Right cardiac atrium (tissue), 5 donors: ENCODE data around the gene NKIRAS2. TPM values are rescaled to one million over a fixed set of nuclear protein-coding genes. Genes with fewer than 3 reads are reported as not detected.
A peak's percentile ranks its signal among the peaks of the same experiment; 100 is the strongest.

Experiments
- ATAC-seq, 2 donors: fragments of 200-7000 bp; cut with Tn5 transposase; one replicate each; pipeline versions ENCODE4 v1.8.0 to v1.9.1; 2020; ENCODE audit warnings: moderate library complexity in 2 of 2, mild to moderate bottlenecking in 1 of 2
- DNase-seq, 3 donors: peaks; one replicate each; pipeline ENCODE4 v3.0.0-alpha.2; 2020
- H3K27ac ChIP-seq: one replicate; pipeline ENCODE4 v1.5.1; 2013; ENCODE audit warnings: mild to moderate bottlenecking, low read length, control low read depth, moderate library complexity
- H3K27me3 ChIP-seq: one replicate; pipeline ENCODE4 v1.6.1; 2013; ENCODE audit not compliant: control insufficient read depth, insufficient read depth
- H3K4me1 ChIP-seq: one replicate; pipeline ENCODE4 v1.6.1; 2013; ENCODE audit warnings: low read length; ENCODE audit not compliant: control insufficient read depth, insufficient read depth
- H3K4me3 ChIP-seq: one replicate; pipeline ENCODE4 v1.5.1; 2013; ENCODE audit warnings: low read length, control low read depth
- H3K9me3 ChIP-seq: one replicate; pipeline ENCODE4 v1.6.1; 2013; ENCODE audit warnings: low read length; ENCODE audit not compliant: control insufficient read depth
- WGBS: extraction: QIAGEN DNeasy Blood & Tissue Kit; methylation state at CpG from one replicate; pipeline ENCODE4 v1.1.7; 2013; 5-methylcytosine and 5-hydroxymethylcytosine counted together
- intact Hi-C, 4 donors: fragments of 100-400 bp; cut with DNase I; formaldehyde crosslinking; loops; one replicate each; pipeline versions ENCODE4 v1.11.0 to v1.14.0; 2022 to 2023
- polyA plus RNA-seq: library from polyadenylated mRNA; stranded (reverse); fragments of 200-250 nt; gene quantifications from one replicate; pipeline ENCODE4 v1.2.3, GENCODE V29; 2013
- total RNA-seq, 4 donors: library from RNA; stranded (reverse); fragmentation: NEBNext Ultra II Directional; extraction: Animal tissue kit (Norgen Biotek cat#: 25700); gene quantifications; one replicate each; pipeline ENCODE4 v1.2.1, GENCODE V29; 2021
- donor health status: healthy with polysubstance abuse.
- donor health status: DM: no; HTN: yes; CAD: no.
- donor health status: DM: no; HTN: no; CAD: no.
- donor health status: DM: no; HTN: yes; CAD: no; lungs with severe emphysema.
- donor health status: DM: yes; HTN: yes; CAD: no.

NKIRAS2 gene
- total and polyA plus RNA-seq, 5 donors: 39.1 to 53.9 (median 41.1) TPM

DNA sequence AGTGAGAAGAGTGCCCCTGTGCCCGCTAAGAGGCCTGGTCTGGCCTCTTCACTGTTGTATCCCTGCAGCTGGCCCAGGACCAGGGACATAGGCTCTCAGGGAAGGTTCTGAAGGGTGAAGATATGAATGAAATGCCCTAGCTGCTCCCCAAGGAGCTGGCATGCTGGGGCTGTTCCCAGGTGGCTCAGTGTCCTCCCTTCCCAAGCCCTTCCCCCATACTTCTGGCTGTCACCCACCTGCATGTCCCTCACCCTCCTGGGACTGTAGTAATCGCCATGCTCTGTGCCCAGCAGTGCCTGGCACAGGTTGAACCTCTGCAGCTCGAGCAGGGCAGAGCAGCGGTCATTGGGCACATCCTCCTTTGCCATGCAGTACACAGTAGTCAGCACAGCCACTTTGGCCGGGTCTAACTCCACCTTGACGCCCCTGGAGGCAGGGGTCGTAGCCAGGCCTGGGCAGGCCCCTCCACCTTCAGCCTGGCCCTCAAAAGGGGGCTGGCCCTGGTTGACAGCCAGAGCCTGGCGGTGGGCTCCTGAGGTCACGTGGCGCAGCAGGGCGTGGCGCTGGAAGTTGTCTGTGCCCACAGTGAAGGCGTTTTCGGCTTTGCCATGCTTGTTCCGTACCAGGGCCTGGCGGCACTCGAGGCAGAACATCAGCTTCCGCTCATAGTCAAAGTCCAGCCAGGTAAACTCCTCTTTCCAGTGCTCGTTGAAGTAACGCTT lies 22.9 kb downstream of the NKIRAS2 start:
- Histone ChIP-seq H3K27me3 (no peaks in the 10 kb centered on the region), H3K4me3 (no peak overlapping the region), H3K4me1 (no peaks in the 10 kb centered on the region), H3K27ac (no peak overlapping the region), H3K9me3 (no peaks in the 10 kb centered on the region)
- peak in 1 of 2 donors; percentile 25 for ATAC-seq
- intact Hi-C loops: no loop called here
- no peak for DNase-seq
- WGBS: 90% methylated on average over 20 of the region's 20 CpGs

DNA sequence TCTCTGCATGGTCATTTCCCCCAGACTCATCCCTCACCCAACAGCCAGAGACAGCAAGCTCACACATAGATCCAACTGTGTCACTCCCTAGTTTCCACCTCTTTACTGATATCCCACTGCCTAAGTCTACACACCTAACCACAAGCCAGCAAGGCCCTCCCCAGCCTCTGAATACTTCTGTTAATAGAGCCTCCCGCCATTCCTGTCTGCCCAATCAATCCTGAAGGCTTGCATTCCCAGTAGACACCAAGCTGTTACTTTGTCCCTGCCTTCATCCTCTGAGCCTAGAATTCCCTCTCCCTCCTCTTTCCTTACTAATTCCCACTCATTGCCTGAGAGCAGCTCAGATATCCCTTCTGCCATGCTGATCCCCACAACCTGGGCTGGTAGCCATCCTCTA lies 25.8 kb downstream of the NKIRAS2 start:
- no peak for DNase-seq
- no peaks in the 10 kb centered on the region for H3K27me3 ChIP-seq
- intact Hi-C loops: no loop called here
- no peaks in the 10 kb centered on the region for H3K4me1 ChIP-seq
- no peak overlapping the region for H3K4me3 ChIP-seq
- no peak overlapping the region for H3K27ac ChIP-seq
- no peaks in the 10 kb centered on the region for H3K9me3 ChIP-seq
- ATAC-seq: no peak
- WGBS: 84% methylated on average over 1 of the region's 1 CpG

DNA sequence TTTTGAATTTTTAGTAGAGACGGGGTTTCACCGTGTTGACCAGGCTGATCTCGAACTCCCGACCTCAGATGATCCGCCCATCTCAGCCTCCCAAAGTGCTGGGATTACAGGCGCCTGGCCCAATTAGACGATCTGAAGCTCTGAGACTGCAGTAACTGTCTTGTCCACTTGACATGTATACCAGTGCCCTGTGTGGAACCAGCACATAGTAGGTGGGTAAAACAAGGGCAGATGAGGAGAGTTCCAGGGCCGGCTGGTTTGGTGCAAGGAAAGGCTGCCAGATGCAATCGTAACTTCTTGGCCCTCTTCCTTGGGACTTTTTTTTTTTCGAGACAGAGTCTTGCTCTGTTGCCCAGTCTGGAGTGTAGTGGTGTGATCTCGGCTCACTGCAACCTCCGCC lies 27.5 kb downstream of the NKIRAS2 start:
- DNase-seq (no peak), ATAC-seq (no peak)
- Histone ChIP-seq H3K4me1 (no peaks in the 10 kb centered on the region), H3K9me3 (no peaks in the 10 kb centered on the region), H3K4me3 (no peak overlapping the region), H3K27ac (no peak overlapping the region), H3K27me3 (no peaks in the 10 kb centered on the region)
- intact Hi-C loops: no loop called here
- WGBS: 88% methylated on average over 12 of the region's 12 CpGs

DNA sequence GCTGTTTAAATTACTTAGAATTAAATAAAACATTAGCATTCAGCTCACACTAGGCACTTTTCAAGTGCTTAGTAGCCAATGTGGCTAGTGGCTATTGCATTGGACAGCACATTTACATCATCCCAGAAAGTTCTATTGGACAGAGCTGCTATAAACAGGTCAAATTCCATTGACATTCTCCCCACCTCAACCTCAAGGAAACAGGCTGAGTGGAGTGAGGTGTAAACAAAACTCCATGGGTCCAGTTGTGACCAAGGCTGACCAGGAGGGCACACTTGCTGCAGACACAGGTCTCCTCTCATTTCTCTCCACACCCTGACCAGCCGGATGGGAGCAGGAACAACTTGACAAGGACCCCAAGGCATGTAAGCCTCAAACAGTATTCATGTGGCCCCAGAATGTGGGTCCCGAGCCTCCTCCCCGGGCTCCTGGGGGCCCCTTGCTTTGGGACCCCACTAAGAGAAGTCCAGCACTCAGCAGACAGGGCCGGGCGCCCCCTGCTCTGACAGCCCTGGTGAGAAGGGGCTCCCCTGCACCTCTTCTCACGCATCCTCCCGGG lies 30.0 kb downstream of the NKIRAS2 start:
- ATAC-seq (peak in 1 of 2 donors; percentile 28), DNase-seq (no peak)
- H3K27me3 ChIP-seq: no peaks in the 10 kb centered on the region
- WGBS: under 1% methylated on average over 7 of the region's 7 CpGs
- peak overlapping the region; percentile 58 for H3K4me3 ChIP-seq
- H3K4me1 ChIP-seq: no peaks in the 10 kb centered on the region
- no peaks in the 10 kb centered on the region for H3K9me3 ChIP-seq
- intact Hi-C loops: no loop called here
- H3K27ac ChIP-seq: no peak overlapping the region

DNA sequence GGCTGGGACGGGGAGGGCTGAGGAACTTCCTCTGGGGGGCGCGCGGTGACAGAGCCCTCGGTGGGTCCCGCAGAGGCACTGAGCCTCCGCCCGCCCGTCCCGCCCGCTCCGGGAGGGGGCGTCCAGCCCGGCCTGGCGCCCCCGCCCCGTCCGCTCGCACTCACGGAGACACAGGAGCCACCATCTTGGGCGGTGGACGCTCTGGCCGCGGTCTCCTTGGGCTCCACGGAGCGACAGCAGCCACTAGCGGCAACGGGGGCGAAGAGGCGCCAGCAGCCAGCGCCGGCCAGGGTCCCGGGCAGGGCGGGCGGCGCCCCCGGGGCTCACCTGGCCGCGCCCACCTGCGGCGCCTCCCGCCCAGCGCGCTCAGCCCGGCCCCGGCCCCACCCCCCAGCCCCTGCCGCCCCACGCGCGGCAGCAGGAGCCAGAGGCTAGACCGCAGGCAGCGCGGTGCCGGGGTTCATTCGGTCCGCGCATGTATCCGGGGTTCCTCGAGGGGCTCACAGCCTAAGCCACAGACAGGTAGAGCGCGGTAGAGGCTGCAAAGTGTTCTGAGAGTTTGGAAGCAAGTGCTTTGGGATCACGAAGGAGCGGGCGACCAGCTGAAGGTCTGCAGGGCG lies 30.6 kb downstream of the NKIRAS2 start, which contains the start of gene C17orf113:
Gene C17orf113, minus strand, starts transcription at position 209 of the 620 bp plus-strand sequence. CDS start 7,225 bp downstream, outside the sequence.
- WGBS: 2% methylated on average over 65 of the region's 65 CpGs
- no peaks in the 10 kb centered on the region for H3K4me1 ChIP-seq
- H3K27me3 ChIP-seq: no peaks in the 10 kb centered on the region
- H3K9me3 ChIP-seq: no peaks in the 10 kb centered on the region
- ATAC-seq: peak; percentile 76 to 77
- no peak within 1 kb of the TSS for H3K27ac ChIP-seq
- peak within 1 kb of the TSS; percentile 58 for H3K4me3 ChIP-seq
- intact Hi-C loops: no loop called here
- DNase-seq: peak; percentile 57 to 85 (median 84)

DNA sequence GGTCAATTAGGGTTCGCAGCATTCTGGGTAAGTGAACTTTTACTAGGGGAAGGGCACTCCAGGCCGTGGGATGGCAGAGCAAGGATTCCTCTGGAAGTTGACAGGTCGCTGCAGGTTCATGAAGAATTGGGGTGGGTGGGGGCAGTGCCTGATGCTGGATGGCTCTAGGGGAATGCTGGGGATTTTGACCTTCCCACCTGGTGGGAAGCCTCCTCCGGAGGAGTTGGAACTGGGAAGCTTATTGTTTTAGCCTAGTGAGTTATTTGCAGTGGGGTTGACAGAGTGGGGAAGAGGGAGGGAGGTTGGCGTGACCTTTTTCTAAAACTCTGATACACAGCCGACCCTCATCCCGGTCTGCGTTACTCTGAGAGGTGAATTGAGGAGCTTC lies 31.1 kb downstream of the NKIRAS2 start:
- no peaks in the 10 kb centered on the region for H3K4me1 ChIP-seq
- peak overlapping the region; percentile 58 for H3K4me3 ChIP-seq
- no peaks in the 10 kb centered on the region for H3K9me3 ChIP-seq
- DNase-seq (no peak), ATAC-seq (no peak)
- WGBS: 64% methylated on average over 8 of the region's 8 CpGs
- H3K27me3 ChIP-seq: no peaks in the 10 kb centered on the region
- H3K27ac ChIP-seq: no peak overlapping the region
- intact Hi-C loops: no loop called here

DNA sequence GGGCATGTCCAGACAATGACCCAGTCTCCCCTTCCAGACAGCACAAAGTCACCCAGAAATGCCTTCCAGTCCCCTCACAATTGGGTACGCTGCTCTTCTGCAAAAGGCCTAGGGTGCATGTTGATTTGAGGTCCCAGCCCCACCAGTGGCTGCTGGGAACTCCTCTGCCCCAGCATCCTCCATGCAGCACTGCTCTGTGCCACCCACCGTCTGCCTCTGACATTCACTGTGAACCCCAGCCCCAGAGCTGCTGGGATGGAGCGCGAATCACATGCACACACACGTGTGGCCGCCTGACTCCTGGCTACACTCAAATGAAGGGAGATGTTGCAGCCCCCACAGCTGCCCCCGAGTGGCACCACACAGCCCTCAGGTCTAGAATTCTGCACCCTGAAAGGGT lies 31.8 kb downstream of the NKIRAS2 start:
- 89% methylated on average over 7 of the region's 7 CpGs for WGBS
- H3K27me3 ChIP-seq: no peaks in the 10 kb centered on the region
- DNase-seq: no peak
- no peak overlapping the region for H3K4me3 ChIP-seq
- H3K4me1 ChIP-seq: no peaks in the 10 kb centered on the region
- intact Hi-C loops: no loop called here
- no peak for ATAC-seq
- no peaks in the 10 kb centered on the region for H3K9me3 ChIP-seq
- no peak overlapping the region for H3K27ac ChIP-seq

DNA sequence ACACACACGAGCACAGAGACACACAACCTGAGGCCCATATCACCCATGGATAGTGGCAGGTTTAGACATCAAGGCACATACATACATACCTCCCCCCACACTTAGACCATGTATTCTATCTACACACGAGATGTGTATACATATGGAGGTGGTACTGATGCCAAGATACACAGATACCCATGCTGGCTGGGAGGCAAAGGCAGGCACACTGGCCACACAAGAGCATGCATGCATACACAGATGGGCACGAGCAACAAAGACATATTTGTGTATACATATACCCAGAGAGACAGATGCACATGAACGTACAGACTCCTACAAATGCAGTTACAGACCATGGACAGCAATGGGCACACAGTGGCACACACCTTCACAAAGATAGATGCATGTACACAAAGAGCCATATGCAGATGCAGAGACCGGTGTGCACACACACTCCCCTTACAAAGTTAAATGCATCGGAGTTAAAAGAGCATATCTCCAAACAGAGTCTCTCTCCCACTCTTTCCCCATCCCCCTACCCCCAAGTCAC lies 32.5 kb downstream of the NKIRAS2 start:
- Histone ChIP-seq H3K27me3 (no peaks in the 10 kb centered on the region), H3K9me3 (no peaks in the 10 kb centered on the region), H3K27ac (no peak overlapping the region), H3K4me3 (no peak overlapping the region), H3K4me1 (no peaks in the 10 kb centered on the region)
- WGBS: 78% methylated on average over 6 of the region's 6 CpGs
- ATAC-seq: no peak
- intact Hi-C loops: no loop called here
- no peak for DNase-seq

DNA sequence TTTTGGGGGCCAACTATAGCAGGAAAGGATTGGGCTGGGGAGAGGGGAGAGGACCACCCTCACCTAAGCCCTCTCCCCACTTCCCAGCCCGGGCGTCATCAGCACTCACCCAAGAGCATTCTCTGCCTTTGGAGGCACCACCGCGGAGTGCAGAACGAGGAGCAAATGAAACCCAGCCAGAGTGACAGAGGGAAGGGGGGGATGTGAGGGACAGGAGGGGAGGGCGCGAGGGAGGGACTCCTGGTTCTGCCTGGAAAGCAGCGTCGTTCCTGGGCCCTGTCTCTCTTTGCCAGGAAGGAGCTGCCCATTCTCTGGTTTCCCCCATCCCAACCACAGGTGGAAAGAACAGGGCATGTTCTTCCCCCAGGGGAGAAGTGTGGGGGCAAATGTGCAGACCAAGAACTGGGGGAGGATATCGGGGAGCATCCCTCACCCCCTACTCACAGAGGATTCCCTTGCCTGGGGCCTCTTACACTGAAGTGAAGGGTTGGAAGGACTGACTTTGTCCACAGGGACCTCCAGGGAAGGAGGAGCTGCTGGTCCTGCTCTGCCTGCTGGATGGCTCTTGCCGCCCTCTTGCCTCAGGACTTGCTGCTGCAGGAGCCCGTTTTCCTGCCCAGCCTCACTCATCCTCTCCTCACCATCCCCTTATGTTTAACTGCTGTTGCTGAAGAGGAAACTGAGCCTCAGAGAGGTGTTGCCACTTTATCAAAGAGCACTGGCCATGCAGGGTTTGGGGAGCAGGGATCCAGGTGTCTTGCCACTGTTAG lies 34.0 kb downstream of the NKIRAS2 start:
- H3K27me3 ChIP-seq: no peaks in the 10 kb centered on the region
- DNase-seq (no peak), ATAC-seq (no peak)
- no peak overlapping the region for H3K4me3 ChIP-seq
- no peak overlapping the region for H3K27ac ChIP-seq
- 20% methylated on average over 12 of the region's 12 CpGs for WGBS
- H3K9me3 ChIP-seq: no peaks in the 10 kb centered on the region
- intact Hi-C loops: no loop called here
- no peaks in the 10 kb centered on the region for H3K4me1 ChIP-seq

DNA sequence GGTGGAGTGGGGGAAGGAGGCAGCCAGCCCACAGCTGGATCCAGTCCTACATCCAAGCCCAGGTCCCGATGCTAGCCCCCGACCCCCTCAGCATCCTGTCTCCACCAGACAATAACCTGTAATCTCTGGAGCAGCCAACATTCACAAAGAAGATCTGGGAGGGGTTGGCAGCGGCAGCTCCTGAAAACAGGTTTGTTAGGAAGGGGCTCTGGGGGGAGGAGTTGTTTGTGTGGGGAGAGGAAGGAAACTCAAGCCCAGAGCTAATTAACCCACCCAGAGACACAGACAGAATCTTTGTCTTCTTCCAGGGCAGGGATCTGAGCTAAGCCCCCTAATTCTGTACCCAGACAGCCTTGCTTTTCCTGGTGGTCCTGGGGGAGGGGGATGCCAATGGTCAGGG lies 35.1 kb downstream of the NKIRAS2 start:
- no peaks in the 10 kb centered on the region for H3K9me3 ChIP-seq
- no peak overlapping the region for H3K27ac ChIP-seq
- no peak overlapping the region for H3K4me3 ChIP-seq
- 25% methylated on average over 3 of the region's 3 CpGs for WGBS
- ATAC-seq (no peak), DNase-seq (no peak)
- intact Hi-C loops: no loop called here
- H3K27me3 ChIP-seq: no peaks in the 10 kb centered on the region
- H3K4me1 ChIP-seq: no peaks in the 10 kb centered on the region

DNA sequence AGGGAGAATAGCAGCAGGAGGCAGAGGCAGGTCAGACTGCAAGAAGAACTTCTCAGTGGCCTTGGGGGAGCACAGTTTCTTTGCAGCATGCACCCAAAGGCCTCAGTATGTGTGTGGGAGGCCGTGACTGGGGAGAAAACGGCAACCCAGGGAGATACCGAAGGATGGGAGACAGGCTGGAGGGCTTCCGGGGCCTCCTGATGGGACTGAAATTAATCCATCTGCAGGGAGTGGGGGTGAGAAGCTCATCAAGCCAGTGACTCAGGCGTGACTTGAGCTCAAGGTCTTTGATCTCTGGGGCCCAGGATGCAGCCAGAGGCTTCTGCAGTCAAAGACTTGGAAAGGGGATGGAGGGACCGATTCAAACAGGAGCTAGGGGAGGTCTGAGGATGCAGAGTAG lies 35.6 kb downstream of the NKIRAS2 start:
- no peak overlapping the region for H3K27ac ChIP-seq
- H3K9me3 ChIP-seq: no peaks in the 10 kb centered on the region
- WGBS: 39% methylated on average over 6 of the region's 6 CpGs
- DNase-seq: no peak
- no peaks in the 10 kb centered on the region for H3K27me3 ChIP-seq
- intact Hi-C loops: no loop called here
- H3K4me3 ChIP-seq: no peak overlapping the region
- ATAC-seq: no peak
- H3K4me1 ChIP-seq: no peaks in the 10 kb centered on the region
